GM18870 (cell line): ENCODE data around the gene MED13L.

Experiments used
- ATAC-seq: cut with Tn5 transposase; IDR thresholded peaks from one replicate; pipeline ENCODE4 v1.9.1; 2021; ENCODE audit warnings: moderate library complexity; ENCODE audit not compliant: unreplicated experiment

The MED13L gene

DNA sequence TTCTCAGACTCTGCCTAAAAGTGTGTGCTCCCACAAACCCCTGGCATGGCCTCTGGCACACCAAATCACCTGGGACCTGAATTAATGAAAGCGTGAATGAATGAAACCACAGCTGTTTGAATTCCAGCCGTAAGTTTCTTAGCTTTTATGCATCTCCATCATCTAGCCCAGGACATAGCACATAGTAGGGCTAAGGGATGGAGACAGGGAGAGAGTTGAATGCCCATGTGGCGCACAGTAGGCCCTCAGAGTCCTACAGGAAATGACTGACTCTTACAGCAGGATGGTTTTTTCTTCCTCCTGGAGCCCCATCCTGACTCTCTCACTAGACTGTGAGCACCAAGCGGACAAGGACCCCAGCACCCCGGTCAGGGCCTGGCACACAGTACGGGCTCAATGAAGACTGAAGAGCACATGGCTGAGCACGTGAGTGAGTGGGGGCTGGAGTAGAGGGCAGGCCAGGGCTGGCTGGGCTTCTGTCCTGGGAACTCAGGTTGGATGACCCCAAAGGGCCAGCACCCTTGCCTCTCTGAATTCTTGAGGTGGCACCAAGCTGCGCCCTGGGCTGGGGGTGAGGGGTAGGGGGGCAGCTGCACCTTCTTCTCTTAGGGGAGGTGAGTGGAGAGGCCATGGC is 351.3 kb downstream of the MED13L start:
- ATAC-seq: no peak

DNA sequence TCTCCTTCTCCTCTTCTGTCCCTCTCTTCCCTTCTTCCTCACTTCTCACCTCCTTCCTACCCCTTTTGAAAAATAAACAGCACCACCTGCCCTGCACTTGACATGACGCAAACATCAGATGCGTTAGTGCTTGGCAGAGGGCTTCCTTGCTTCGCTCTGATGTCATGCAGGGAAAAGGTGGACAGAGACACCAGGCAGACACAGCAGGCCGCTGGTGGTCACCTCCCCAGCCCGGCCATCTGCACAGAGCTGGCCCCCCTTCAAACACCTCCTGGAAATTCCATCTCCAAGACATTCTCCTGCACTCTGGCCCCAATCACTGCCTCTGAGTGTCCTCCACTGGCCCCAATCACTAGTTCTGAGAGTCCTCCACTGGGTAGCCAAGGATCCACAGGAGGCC is 353.6 kb downstream of the MED13L start:
- ATAC-seq: no peak

DNA sequence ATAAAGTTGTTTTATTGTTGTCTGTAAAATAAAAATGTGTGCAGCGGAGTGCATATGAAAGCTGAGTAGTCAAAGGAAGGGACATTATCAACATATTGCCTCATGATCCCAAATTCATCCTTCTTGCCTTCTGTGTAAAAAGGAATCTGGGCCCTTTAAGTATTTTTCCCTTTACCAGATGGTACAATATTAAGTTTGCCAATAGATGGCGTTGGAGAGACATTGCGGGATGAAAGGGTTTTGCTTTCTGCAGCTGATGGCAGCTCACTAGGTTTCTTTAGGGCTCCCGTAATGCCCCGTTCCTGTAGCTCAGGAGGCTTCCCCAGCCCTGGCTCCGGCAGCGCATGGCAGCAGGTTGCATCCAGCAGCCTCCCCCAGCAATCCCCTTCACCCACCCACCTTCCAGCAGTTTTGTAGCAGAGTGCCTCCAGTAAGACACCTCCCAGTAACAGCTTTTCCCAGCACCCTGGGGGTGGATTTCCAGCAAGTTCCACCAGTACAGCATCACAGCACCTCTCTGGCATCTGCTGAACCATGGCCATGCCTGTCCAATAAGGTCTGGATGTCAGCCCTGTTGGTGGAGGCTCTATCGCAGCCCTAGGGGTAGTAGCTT is 354.4 kb downstream of the MED13L start:
- ATAC-seq: no peak

DNA sequence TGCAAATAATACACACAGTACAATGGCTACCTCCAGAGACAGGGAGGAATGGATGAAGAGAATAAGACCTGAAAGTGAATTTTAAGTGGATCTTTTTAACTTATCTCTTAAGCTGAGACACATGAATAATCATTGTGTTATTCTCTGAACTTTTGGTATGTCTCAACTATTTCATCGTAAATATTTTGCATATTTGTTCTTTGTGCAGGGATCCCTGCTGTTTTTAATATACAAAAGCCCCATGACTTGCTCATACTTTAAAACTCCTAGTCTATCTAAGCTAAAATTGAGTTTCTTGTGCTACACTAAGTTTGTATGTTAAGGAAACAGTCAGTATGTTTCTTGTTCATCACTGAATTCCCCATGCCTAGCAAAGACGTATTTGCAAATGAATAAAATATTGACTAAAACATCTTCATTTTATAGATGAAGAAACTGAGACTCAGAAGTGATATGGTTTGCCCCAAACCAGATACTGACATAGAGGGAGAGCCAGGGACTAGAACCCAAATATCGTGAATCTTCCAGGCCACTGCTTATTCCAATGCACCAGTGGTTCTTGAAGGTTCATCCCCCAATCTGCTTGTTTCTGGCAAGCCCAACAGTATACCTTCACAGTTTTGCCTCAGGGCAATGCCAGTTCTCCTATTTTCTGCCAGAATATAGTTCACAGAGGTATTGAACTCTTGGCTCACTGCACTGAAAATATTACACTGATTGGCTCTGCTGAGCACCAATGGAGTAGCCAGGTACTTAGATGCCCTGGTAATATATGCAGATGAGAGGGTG is 356.9 kb downstream of the MED13L start:
- no peak for ATAC-seq

DNA sequence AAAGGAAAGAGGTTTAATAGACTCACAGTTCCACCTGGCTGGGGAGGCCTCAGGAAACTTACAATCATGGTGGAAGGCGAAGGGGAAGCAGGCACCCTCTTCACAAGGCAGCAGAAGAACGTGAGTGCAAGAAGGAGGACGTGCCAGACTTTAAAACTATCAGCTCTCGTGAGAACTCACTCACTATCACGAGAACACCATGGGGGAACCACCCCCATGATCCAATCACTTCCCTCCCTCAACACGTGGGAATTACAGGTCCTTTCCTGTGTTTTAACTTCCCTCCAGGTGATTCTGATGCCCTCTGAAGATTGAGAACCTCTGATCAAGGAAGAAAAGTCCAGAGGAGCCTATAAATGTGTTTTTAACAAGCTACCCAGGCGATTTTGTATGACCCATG is 358.7 kb downstream of the MED13L start:
- no peak for ATAC-seq

DNA sequence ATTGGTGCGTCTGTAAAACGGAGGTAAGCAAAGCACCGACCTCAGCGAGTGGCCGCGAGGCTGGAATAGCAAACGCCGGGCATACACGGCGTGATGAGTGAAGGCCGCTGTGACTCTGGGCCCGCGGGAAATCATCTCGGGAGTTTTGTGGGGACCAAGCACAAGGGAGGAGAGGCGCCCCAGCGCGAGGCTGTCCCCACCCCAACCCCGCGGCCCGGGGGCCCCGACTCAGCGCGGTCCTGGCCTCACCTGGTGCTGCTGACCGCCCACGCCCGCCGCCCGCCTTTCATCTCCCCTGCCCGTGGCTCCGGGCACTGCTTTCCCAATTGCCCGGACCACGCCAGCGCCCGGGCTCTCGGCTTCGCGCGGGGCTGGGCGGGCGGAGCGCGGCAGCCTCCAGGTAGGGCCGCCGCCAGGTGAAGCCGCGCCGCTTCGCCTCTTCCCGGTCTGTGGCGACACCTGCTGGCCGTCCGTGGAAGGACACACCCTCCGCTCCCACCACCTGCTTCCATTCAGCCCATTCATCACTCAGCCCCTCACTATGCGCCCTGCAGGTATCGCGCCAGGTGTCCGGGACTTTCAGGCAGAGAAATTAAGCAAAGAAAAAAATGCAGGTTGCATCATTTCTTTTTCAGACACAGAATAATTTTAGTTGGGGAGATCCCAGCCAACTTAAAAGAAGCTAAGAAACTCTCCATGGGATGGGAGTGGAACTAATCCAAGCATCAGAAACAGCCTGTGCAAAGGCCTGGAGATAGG is 360.4 kb downstream of the MED13L start:
- no peak for ATAC-seq

DNA sequence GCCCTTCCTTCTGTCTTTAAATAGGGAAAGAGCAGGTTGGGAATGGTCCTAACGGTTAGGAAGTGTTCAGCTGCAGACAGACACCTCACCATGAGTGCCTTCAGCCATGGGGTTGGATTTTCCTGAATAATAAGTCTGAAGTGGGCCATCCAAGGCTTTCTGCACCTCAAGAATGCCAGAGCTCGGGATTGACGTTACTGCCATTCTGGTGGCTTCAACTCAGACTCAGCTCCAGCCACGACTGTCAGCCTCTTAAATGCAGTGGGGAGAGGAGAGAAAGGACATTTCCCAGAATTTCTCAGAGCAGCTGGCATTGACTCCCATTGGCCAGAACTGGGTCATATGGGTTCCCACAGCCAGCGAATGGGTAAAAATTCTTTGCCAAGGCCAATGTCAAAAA is 363.4 kb downstream of the MED13L start:
- ATAC-seq: no peak

DNA sequence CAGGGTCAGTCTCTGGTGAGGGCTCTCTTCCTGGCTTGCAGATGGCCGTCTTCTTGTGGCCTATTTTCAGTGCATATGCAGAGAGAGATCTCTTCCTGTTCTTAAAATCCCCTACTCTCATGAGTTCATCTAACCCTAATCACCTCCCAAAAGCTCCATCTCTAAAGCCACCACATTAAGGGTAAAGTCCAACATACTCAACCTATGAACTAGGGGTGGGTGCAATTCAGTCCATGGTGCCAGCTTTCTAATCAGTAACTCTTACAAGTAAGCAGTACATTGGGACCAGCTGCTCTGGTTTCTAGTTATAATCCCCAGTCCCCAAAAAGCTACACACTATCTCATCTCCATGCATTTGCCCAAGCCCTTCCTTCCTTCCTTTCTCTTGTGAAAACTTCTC is 365.1 kb downstream of the MED13L start:
- ATAC-seq: no peak

DNA sequence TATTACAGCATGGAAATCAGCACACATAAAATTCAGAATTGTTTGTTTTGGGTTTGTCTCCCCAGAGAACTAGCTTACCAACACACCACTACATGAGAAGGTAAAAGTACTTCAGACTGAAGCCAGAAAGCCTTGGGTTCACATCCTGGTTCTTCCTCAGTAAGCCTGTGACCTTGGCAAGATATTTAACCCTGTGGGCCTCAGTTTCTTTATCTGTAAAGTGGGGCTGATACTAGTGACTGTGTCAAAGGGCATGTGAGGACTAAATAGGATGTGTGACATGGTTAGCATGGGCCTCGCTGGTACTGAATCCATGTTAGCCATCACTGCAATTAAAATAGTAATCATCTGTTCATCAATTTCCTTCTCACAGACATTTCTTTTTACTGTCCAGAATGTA is 366.1 kb downstream of the MED13L start:
- ATAC-seq: no peak

DNA sequence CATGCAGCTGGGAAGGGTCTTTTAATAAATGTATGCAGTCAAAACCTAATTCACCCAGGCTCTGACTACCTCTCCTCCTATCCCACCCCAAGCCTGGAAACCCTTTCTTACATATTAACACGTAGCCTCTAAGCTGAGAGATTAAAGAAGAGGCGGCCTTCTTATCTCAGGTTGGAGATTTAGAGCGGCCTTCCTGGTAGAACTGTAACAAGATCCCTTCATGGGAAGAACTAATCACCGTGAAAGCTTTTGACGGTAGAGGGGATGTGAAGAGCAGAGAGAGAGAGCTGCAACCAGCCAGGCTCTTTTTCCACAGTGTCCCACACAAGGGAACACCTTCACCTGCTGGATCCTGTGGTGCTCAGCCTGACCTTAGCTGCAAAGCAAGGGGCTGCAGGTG is 367.4 kb downstream of the MED13L start:
- no peak for ATAC-seq
